HCT116 (cell line): ENCODE measurements around the gene RAD9A. TPM values are rescaled to one million over a fixed set of nuclear protein-coding genes. Genes with fewer than 3 reads are reported as not detected.

Experiments used
- CTCF ChIP-seq, 3 experiments: fragments of 200-600 bp in 1 of 3; sonication (generic) in 1 of 3; IDR thresholded peaks in 2 of 3; conservative IDR thresholded peaks in 1 of 3; 2 replicates each; pipeline ENCODE4 v1.5.1; 2012 to 2017; ENCODE audit warnings: low read depth in 2 of 3, low read length in 2 of 3, antibody characterized with exemption in 1 of 3, borderline replicate concordance in 1 of 3, control low read depth in 1 of 3, mild to moderate bottlenecking in 1 of 3, mixed read lengths in 1 of 3, mixed run types in 1 of 3, moderate library complexity in 1 of 3; ENCODE audit not compliant: insufficient read depth in 1 of 3
- ELF1 ChIP-seq: IDR thresholded peaks from 2 replicates; pipeline ENCODE4 v1.6.1; 2012; ENCODE audit warnings: low read depth, borderline replicate concordance
- total RNA-seq: library from RNA; stranded (reverse); gene quantifications from one replicate; pipeline ENCODE4 v1.2.1, GENCODE V29; 2021; ENCODE audit not compliant: unreplicated experiment

Gene RAD9A
- total RNA-seq, 1 experiment from 2014 or later: 49.8 TPM

GRCh38 chr11:67445515-67445914 lies 53.7 kb downstream of the RAD9A start (continued):
- no peak for TF ChIP-seq CTCF (IDR thresholded peaks at IDR 0.05 in 2 of 3, conservative IDR thresholded peaks at IDR 0.05 in 1 of 3; ENCODE audit: borderline replicate concordance in 1 of 3, insufficient read depth in 1 of 3, low read depth in 2 of 3, low read length in 2 of 3)
- no peak for TF ChIP-seq ELF1

Other genes starting within 250 kb of the RAD9A start
- 83.0 TPM for gene GRK2, start 125.5 kb upstream of the RAD9A start, total RNA-seq
- gene ANKRD13D, start 102.7 kb upstream of the RAD9A start, total RNA-seq: 61.1 TPM
- gene SSH3, start 88.5 kb upstream of the RAD9A start, total RNA-seq: 57.8 TPM
- gene POLD4, start 38.4 kb upstream of the RAD9A start, total RNA-seq: 44.2 TPM
- 12.2 TPM for gene CLCF1, start 18.4 kb upstream of the RAD9A start, total RNA-seq
- 238 TPM for gene PPP1CA, start 9.9 kb downstream of the RAD9A start, total RNA-seq
- 0.39 TPM for gene TBC1D10C, start 12.1 kb downstream of the RAD9A start, total RNA-seq
- 1.0 TPM for gene CARNS1, start 23.7 kb downstream of the RAD9A start, total RNA-seq
- 54.1 TPM for gene RPS6KB2, start 36.5 kb downstream of the RAD9A start, total RNA-seq
- gene PTPRCAP, start 45.7 kb downstream of the RAD9A start, total RNA-seq: 1.4 TPM
- gene CORO1B, start 51.5 kb downstream of the RAD9A start, total RNA-seq: 94.5 TPM
- gene GPR152, start 60.7 kb downstream of the RAD9A start, total RNA-seq: not detected
- not detected for gene CABP4, start 63.4 kb downstream of the RAD9A start, total RNA-seq
- gene TMEM134, start 77.3 kb downstream of the RAD9A start, total RNA-seq: 44.2 TPM
- gene AIP, start 91.0 kb downstream of the RAD9A start, total RNA-seq: 61.0 TPM
- gene PITPNM1, start 113.4 kb downstream of the RAD9A start, total RNA-seq: 79.5 TPM
- 53.6 TPM for gene CDK2AP2, start 116.2 kb downstream of the RAD9A start, total RNA-seq
- gene CABP2, start 131.5 kb downstream of the RAD9A start, total RNA-seq: not detected
- 893 TPM for gene GSTP1, start 191.8 kb downstream of the RAD9A start, total RNA-seq
- gene NDUFV1, start 214.9 kb downstream of the RAD9A start, total RNA-seq: 242 TPM
- 18.7 TPM for gene NUDT8, start 238.0 kb downstream of the RAD9A start, total RNA-seq
- gene TBX10, start 247.8 kb downstream of the RAD9A start, total RNA-seq: not detected